Measurements from ENCODE around the gene HES5. TPM values are rescaled to one million over a fixed set of nuclear protein-coding genes. Genes with fewer than 3 reads are reported as not detected.

HES5 gene
- polyA plus RNA-seq, 5 donors, result 0.27 to 0.93 (median 0.43) TPM

DNA sequence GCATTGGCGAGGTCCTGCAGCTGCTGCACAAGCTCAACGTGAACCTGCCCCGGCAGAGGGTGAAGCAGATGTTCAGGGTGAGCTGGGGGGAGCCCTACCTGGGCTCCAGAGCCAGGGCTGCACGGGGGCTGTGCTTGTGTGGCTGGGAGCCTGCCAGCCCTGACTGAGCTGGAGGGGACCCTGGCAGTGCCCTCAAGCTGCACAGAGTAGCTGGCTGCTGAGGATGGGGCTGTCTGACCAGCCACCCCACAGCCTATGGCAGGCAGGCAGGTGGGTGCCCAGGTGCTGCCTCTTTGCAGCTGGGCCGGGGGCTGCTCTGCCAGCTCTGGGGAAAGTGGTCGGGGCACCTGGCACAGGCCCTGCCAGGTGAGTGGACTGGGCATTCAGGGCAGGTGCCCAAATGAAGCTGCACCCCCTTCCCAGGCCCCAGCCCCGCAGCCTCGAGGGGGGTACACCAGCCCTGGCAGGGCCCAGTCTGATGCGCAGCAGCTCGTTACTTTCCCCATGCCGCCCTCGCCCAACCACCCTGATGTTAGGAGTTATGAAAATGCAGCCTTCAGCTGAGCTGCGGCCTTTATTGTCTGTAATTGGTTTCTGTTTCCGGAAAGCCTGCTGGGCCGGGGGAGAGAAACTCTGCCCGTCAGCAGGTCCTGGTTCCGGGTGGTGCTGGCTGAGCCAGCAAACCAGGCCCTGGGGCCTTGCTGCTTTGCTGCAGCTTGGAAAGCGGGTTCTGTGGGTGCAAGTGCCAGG, 49.7 kb downstream of the HES5 start:
- DNase-seq, result no peak

DNA sequence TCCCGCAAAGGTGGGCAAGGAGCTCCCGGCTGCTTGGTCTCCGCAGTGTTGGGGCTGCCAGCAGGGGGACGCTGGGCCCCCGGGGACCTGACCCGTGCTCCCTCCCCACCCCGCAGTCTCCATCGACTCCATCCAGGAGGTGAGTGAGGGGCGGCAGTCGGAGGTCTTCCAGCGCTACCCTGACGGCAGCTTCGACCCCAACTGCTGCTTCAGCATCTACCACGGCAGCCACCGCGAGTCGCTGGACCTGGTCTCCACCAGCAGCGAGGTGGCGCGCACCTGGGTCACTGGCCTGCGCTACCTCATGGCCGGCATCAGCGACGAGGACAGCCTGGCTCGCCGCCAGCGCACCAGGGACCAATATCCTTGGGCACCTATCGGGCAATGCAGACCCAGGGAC, 50.4 kb downstream of the HES5 start:
- DNase-seq, result no peak

DNA sequence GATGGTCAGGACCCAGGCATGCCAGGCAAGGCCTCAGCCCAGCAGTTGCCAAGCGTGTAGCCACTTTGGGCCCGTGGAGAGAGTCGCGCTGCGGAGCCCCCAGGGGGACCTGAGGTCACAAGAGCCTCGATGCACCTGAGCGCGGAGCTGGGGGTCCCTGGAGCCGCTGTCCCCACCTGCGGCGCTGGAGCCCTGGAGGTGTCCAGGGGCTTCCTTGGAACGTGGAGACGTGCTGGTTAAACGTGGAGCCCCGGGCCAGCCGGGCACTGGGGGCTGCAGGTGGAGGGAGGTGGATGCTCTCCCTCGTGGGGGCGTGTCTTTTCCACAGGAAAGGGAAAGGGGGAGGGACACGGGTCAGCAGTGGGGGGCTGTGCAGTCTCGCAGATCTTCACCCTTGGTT, 50.9 kb downstream of the HES5 start:
- DNase-seq, result no peak

Other genes starting within 250 kb of the HES5 start
- gene MORN1, start 138.7 kb downstream of the HES5 start, polyA plus RNA-seq (ENCODE audit: insufficient read depth in 1 of 5, insufficient read length in 5 of 5, low replicate concordance in 1 of 5), result 10 to 100 TPM in 4 of 5 donors, 1 to 10 TPM in 1; 9.7 to 16.3 (median 14.9) TPM
- 100 to 1,000 TPM in 4 of 5 donors, 10 to 100 TPM in 1; 99.8 to 109 (median 104) TPM for gene RER1, start 138.4 kb downstream of the HES5 start, polyA plus RNA-seq (ENCODE audit: insufficient read depth in 1 of 5, insufficient read length in 5 of 5, low replicate concordance in 1 of 5)
- 10 to 100 TPM; 14.7 to 24.8 (median 18.3) TPM for gene PEX10, start 117.7 kb downstream of the HES5 start, polyA plus RNA-seq (ENCODE audit: insufficient read depth in 1 of 5, insufficient read length in 5 of 5, low replicate concordance in 1 of 5)
- 1 to 10 TPM; 2.7 to 5.8 (median 3.4) TPM for gene PLCH2, start 54.0 kb downstream of the HES5 start, polyA plus RNA-seq (ENCODE audit: insufficient read depth in 1 of 5, insufficient read length in 5 of 5, low replicate concordance in 1 of 5)
- gene PANK4, start 3.7 kb downstream of the HES5 start, polyA plus RNA-seq (ENCODE audit: insufficient read depth in 1 of 5, insufficient read length in 5 of 5, low replicate concordance in 1 of 5), result 10 to 100 TPM; 20.2 to 29.0 (median 26.4) TPM
- 10 to 100 TPM; 19.5 to 34.0 (median 25.7) TPM for gene TNFRSF14, start 26.1 kb upstream of the HES5 start, polyA plus RNA-seq (ENCODE audit: insufficient read depth in 1 of 5, insufficient read length in 5 of 5, low replicate concordance in 1 of 5)
- 10 to 100 TPM; 30.1 to 68.6 (median 43.5) TPM for gene PRXL2B, start 56.5 kb upstream of the HES5 start, polyA plus RNA-seq (ENCODE audit: insufficient read depth in 1 of 5, insufficient read length in 5 of 5, low replicate concordance in 1 of 5)
- 1 to 10 TPM; 2.6 to 6.5 (median 3.9) TPM for gene MMEL1, start 102.8 kb upstream of the HES5 start, polyA plus RNA-seq (ENCODE audit: insufficient read depth in 1 of 5, insufficient read length in 5 of 5, low replicate concordance in 1 of 5)

Measured in right lung (tissue), 5 donors.